HuH-7.5 (cell line): Measurements from ENCODE around the gene COG2.
"Not testable (repeated sequence)": the region's sequence is repeated elsewhere in the genome, so short reads cannot be mapped to it uniquely, and the experiment has no call there.

Source experiments
- DNase-seq: peaks from one replicate; pipeline ENCODE4 v3.0.0; 2011; ENCODE audit warnings: low spot score

The COG2 gene

DNA sequence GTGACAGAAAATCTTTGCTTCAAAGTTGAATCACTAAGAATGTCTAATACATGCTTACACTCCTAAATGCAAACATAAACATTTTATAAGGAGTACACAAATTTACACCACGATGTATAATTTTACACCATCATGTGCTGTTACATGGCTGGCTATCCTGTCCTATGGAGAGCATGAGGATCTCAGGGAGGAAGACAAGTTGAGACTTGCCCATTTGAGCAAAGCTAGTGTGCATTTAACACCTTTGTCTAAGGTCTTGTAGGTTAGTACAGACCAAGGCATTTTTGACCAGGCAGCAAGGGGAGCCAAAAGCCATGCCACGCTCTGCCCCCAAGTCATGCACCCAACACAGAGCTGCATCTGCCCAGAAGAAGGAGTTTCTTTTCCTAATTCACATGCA lies 14.5 kb upstream of the COG2 start:
- no peak for DNase-seq

- no peak for DNase-seq
Measured at GRCh38 chr1:230629511-230629910, 12.8 kb upstream of the COG2 start.

DNA sequence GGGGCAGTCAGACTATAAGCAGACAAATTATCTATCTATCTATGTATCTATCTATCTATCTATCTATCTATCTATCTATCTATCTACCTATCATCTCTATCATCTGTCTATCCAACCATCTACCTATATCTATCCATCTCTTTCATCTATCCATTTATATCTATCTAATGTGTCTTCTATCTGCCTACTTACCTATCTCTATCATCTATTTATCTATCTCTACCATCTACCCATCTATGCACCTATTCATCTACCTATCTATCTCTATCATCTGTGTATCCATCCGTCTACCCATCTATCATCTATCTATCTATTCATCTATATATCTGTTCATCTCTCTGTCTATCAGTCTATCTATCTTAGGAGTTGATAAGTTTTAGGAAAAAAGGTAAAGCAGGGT lies 10.8 kb upstream of the COG2 start:
- no peak for DNase-seq

DNA sequence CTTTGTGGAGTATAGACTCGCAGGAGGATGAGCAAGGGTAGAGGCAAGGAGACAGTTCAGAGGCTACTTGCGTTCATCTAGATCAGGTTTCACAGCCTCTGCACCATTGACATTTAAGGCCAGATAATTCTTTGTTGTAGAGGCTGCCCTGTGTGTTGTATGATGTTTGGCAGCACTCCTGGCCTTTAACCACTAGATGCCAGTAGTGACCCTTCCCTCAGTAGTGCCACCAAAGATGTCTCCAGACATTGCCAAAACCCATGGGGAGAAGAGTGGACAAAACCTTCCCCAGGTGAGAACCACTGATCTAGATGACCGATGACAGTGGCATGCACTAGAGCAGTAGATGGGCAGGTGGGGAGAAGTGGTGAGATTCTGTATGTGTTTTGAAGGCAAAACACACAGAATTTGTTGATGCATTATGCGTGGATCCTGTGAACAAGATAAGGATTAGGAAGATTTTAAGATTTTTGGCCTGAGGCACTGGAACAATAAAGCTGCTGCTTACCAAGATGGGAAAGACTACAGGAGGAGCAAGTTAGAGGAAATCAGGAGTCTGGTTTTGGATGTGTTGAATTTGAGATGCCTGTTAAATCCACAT lies 9.9 kb upstream of the COG2 start:
- DNase-seq, result no peak

GRCh38 chr1:230633469-230633868 lies 8.8 kb upstream of the COG2 start:
- no peak for DNase-seq

- DNase-seq, result no peak
Measured at GRCh38 chr1:230634384-230634783, 7.9 kb upstream of the COG2 start.

DNA sequence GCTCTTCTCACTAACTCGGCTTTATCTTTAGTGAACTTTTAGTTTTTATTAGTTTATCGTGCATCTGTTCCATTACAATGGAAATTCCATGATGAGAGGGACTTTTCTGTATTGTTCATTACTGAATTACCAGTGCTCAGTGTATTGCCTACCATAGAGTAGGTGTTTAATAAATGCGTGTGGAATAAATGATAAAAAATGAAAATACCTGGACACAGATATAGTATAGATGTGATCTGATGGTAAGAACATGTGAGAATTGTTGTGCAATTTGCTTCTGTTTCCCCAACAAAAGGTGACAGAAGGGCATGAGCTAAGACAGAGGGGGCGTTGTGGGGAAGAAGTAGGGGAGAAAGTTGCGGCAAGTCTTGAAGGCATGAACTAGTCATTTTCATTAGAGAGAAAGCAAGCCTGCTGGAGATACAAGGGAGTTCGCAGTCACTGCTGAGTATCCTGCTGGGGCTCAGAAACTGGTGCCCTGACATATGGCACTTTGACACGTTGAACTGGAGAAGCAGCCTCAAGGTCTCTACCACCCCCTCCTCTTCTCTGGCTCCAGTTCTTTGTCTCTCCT lies 5.6 kb upstream of the COG2 start:
- DNase-seq, result no peak

DNA sequence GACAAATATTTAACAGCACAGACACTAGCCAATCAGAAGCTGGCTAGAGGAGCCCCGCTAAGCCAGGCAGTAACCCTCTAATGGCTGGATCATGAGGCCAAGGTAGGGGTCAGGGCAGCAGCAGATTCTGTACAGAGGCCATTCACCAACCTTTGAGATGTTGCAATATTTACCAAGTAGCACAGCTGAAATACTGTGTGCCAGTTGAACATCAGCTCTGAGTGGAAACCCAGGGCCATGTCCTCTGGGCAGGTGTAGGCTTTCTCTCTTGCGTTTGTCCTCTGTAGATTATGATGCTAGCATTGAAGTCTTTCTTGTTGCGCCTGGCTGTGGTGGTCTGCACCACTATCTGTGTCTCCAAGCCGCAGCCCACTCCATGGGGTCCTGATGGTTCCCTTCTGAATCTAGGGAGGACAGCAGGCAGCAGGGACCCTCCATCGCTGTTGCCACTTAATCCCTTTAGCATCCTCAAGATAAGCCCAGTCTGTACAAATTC lies 2.5 kb upstream of the COG2 start:
- DNase-seq, result peak; percentile 73

DNA sequence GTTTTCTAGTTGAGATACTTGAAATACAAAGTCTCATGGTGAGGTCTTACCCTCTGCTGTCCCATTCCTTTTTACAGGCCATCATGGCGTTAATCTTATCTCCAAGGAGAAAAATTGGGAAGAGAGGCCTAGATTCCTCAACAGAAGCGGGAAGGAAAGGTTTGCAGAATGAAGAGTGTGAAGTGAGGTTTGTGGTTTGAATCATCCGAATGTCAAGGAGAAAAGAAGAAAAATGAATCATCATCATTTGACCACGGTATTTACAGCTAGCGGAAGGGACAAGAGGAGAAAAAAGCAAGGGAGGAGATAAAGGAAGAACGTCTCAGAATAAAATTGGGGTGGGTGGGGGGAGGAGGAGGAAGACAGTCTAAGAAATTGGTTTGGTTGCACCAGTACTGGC lies 935 bp upstream of the COG2 start:
- no peak for DNase-seq

DNA sequence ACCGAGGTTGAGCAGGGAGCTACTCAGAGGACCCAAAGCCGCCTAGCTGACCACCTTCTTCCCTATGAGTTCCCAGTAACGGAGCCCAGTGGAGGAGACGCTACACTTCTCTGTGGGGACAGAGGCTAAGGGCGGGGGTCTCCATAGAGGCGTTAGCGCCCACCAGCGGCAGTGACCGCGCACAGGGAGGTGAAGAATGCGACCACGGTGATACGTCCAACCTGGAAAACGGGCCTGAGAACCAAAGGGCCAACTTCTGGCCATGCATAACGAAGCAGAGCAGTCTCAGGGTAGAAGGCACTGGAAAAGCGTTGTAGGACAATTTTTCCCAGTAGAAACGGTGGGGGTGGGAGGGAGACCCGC lies 400 bp upstream of the COG2 start:
- DNase-seq, result no peak

DNA sequence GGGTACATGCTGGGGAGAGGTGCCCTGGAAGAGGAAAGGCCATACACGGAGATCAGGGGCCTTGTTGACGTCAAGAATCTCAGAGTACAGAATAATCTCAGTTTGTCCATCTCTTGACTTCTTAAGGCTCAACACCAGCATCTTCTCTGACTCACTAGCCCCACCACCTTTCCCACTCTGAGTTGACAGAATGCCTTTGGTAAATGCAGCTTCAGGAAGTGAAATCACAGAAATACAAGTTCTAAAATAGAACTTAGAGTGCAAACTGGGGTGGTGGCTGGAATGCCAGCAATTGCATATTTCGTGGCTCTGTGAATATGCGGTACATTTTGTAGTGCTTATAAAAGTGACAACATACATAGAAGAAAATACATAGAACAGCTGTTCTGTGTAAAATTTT lies 1.6 kb downstream of the COG2 start:
- DNase-seq, result no peak

DNA sequence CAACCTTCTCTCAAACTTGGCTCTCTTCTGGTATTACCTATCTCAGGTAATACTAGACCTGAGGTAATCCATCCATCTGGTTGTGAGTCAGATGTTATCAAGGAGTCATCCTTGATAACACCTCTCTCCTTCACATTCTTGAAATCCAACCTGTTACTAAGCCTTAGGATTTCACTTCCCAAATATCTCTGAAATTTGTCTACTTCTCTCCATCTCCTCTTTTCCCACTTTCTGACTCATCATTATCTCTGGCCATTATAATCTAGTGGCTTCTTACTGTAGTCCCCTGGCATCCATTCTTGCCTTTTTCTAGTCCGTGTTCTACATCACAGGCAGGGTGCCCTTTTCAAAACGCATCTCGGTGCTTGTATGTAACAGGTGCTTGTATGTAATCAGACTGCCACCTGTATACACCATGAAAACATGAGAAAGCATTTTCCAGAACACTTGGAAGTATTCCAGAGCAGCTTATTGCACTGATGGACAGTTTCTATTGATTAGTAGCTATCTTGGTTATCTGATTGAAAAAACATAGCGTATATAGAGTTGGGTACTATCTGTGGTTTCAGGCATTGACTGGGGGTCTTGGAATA lies 4.5 kb downstream of the COG2 start:
- DNase-seq, result no peak

- DNase-seq, result no peak
Measured at GRCh38 chr1:230647321-230647720, 5.0 kb downstream of the COG2 start.

DNA sequence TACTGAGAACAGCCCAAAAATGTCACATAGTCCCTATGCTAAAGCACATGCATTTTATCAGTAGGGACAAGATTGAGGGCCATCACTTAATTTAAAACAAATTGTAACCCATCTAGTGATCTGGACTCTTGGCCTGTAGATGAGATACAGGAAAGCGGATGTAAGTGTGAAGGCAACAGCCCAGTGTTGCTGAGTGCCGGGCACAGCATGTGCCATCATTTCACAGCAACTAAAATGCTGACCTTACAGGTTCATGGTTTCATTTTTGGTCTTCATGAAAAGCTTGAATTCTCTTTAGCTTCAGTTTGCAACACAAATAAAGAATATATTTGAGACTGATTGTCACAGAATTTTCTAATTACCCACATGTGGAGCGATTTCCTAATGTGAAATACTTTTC lies 5.8 kb downstream of the COG2 start:
- no peak for DNase-seq

- DNase-seq, result no peak
Measured at GRCh38 chr1:230650300-230650699, 8.0 kb downstream of the COG2 start.

- no peak for DNase-seq
Measured at GRCh38 chr1:230651235-230651634, 9.0 kb downstream of the COG2 start.

DNA sequence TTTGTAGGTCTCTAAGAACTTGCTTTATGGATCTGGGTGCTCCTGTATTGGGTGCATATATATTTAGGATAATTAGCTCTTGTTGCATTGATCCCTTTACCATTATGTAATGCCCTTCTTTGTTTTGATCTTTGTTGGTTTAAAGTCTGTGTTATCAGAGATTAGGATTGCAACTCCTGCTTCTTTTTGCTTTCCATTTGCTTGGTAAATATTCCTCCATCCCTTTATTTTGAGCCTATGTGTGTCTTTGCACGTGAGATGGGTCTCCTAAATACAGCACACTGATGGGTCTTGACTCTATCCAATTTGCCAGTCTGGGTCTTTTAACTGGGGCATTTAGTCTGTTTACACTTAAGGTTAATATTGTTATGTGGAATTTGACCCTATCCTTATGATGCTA lies 14.4 kb downstream of the COG2 start:
- DNase-seq, result not testable (repeated sequence)

DNA sequence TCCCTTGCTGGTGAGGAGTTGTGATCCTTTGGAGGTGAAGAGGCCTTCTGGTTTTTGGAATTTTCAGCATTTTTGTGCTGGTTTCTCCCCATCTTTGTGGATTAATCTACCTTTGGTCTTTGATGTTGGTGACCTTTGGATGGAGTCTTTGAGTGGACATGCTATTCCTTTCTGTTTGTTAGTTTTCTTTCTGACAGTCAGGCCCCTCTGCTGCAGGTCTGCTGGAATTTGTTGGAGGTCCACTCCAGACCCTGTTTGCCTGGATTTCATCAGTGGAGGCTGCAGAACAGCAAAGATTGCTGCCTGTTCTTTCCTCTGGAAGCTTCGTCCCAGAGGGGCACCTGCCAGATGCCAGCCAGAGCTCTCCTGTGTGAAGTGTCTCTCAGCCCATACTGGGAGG lies 15.8 kb downstream of the COG2 start:
- DNase-seq, result not testable (repeated sequence)

DNA sequence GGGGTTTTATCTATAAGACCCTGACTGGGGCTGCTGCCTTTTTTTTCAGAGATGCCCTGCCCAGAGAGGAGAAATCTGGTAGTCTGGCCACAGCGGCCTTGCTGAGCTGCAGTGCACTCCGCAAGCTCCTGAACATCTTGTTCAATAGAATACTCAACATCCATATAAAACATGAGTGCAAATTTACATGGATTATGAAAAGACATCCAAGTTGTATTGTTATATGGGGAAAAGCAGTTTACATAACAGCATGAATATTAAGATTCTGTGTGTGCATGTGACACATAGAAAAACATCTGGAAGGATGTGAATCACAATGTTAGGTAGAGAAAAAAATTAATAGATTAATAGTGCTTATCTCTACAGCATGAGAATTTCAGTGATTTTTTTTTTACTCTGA lies 16.4 kb downstream of the COG2 start:
- no peak for DNase-seq

- DNase-seq, result no peak
Measured at GRCh38 chr1:230661976-230662375, 19.7 kb downstream of the COG2 start.

- DNase-seq, result no peak
Measured at GRCh38 chr1:230668227-230668626, 25.9 kb downstream of the COG2 start.

GRCh38 chr1:230669543-230669942 lies 27.3 kb downstream of the COG2 start:
- DNase-seq, result no peak

- no peak for DNase-seq
Measured at GRCh38 chr1:230674581-230674980, 32.3 kb downstream of the COG2 start.

GRCh38 chr1:230677200-230677599 lies 34.9 kb downstream of the COG2 start:
- DNase-seq, result no peak
